ENCODE data around the gene SKAP2. TPM values are rescaled to one million over a fixed set of nuclear protein-coding genes. Genes with fewer than 3 reads are reported as not detected.

The SKAP2 gene
- total RNA-seq, 1 donor = 10.4 TPM

GRCh38 chr7:26779978-26780595, 84.3 kb downstream of the SKAP2 start:
- no peak for TF ChIP-seq CTCF (IDR thresholded peaks at IDR 0.05; ENCODE audit: insufficient read depth, low read depth, low read length)
- no peak for DNase-seq (ENCODE audit: low read depth)
- no peak overlapping the region for H3K4me3 ChIP-seq (ENCODE audit: low read depth, low read length)

- DNase-seq (ENCODE audit: low read depth) = no peak
- H3K4me3 ChIP-seq (ENCODE audit: low read depth, low read length) = no peak overlapping the region
- TF ChIP-seq CTCF (IDR thresholded peaks at IDR 0.05; ENCODE audit: insufficient read depth, low read depth, low read length) = no peak
Observed at GRCh38 chr7:26777385-26777784, 87.0 kb downstream of the SKAP2 start.

GRCh38 chr7:26760501-26760900, 103.9 kb downstream of the SKAP2 start:
- DNase-seq (ENCODE audit: low read depth) = no peak
- no peak overlapping the region for H3K4me3 ChIP-seq (ENCODE audit: low read depth, low read length)
- TF ChIP-seq CTCF (IDR thresholded peaks at IDR 0.05; ENCODE audit: insufficient read depth, low read depth, low read length) = no peak

GRCh38 chr7:26759108-26759507, 105.3 kb downstream of the SKAP2 start:
- TF ChIP-seq CTCF (IDR thresholded peaks at IDR 0.05; ENCODE audit: insufficient read depth, low read depth, low read length) = no peak
- H3K4me3 ChIP-seq (ENCODE audit: low read depth, low read length) = no peak overlapping the region
- DNase-seq (ENCODE audit: low read depth) = no peak

- H3K4me3 ChIP-seq (ENCODE audit: low read depth, low read length) = no peak overlapping the region
- no peak for TF ChIP-seq CTCF (IDR thresholded peaks at IDR 0.05; ENCODE audit: insufficient read depth, low read depth, low read length)
- DNase-seq (ENCODE audit: low read depth) = no peak
Observed at GRCh38 chr7:26743205-26743604, 121.2 kb downstream of the SKAP2 start.

- no peak for DNase-seq (ENCODE audit: low read depth)
- no peak overlapping the region for H3K4me3 ChIP-seq (ENCODE audit: low read depth, low read length)
- no peak for TF ChIP-seq CTCF (IDR thresholded peaks at IDR 0.05; ENCODE audit: insufficient read depth, low read depth, low read length)
Observed at GRCh38 chr7:26735976-26736600, 128.3 kb downstream of the SKAP2 start.
